ENCODE data around the gene ADRA2C. TPM values are rescaled to one million over a fixed set of nuclear protein-coding genes. Genes with fewer than 3 reads are reported as not detected.
A peak's percentile ranks its signal among the peaks of the same experiment; 100 is the strongest.

Gene ADRA2C
- polyA plus RNA-seq, 1 of the 3 experiments (the other 2 are of a cell fraction), result 0.15 TPM

GRCh38 chr4:3779509-3779908, 13.3 kb downstream of the ADRA2C start:
- H3K27me3 ChIP-seq (ENCODE audit: insufficient read depth), result no peaks in the 10 kb centered on the region
- H3K9me2 ChIP-seq, result no peaks in the 10 kb centered on the region
- DNase-seq, result no peak
- peaks cover 0 to 29% of the 10 kb centered on the region in 2 experiments; a peak in 1 of 4 replicates for H3K4me1 ChIP-seq (ENCODE audit: control insufficient read depth in 1 of 2, insufficient read depth in 2 of 2, low read depth in 1 of 2, low read length in 1 of 2)
- H3K9me3 ChIP-seq, result no peaks in the 10 kb centered on the region
- no peak overlapping the region for H3K27ac ChIP-seq (ENCODE audit: low read depth in 2 of 2, low read length in 1 of 2)
- CTCF ChIA-PET, result interaction anchor here (1.1 to 3.5 kb wide), 4 partner anchors 11 to 102 kb away, joined by 3 to 24 read pairs (median 12); partner anchors contain the start of gene ADRA2C
- no peaks in the 10 kb centered on the region for H3F3A ChIP-seq (replicated peaks; ENCODE audit: insufficient read depth)
- no peak overlapping the region for H3K4me3 ChIP-seq (ENCODE audit: low read depth in 2 of 2, low read length in 1 of 2)
- 40% methylated on average over 1 of the region's 6 CpGs for WGBS (ENCODE audit: low lambda C conversion rate)
- H2AFZ ChIP-seq (ENCODE audit: low read depth), result no peak overlapping the region
- no peaks in the 10 kb centered on the region for H4K20me1 ChIP-seq (ENCODE audit: insufficient read depth)
- TF ChIP-seq PBX3 (IDR thresholded peaks at IDR 0.05) (no peak), TAF1 (IDR thresholded peaks at IDR 0.05; ENCODE audit: borderline replicate concordance, low read depth, low read length) (no peak), MEF2A (IDR thresholded peaks at IDR 0.05; ENCODE audit: borderline replicate concordance, low read depth) (no peak), MXI1 (IDR thresholded peaks at IDR 0.05; ENCODE audit: low read depth, low read length) (no peak), YY1 (IDR thresholded peaks at IDR 0.05; ENCODE audit: low read depth) (no peak), NFIC (IDR thresholded peaks at IDR 0.05; ENCODE audit: borderline replicate concordance) (no peak)
- POLR2A ChIA-PET, result no interaction called here
- no peak overlapping the region for H3K4me2 ChIP-seq
- no peak overlapping the region for H3K9ac ChIP-seq
- H3K36me3 ChIP-seq (replicated peaks in 1 of 2; ENCODE audit: control insufficient read depth in 1 of 2, insufficient read depth in 2 of 2, low read length in 1 of 2), result no peaks in the 10 kb centered on the region
- no peaks in the 10 kb centered on the region for H3K79me2 ChIP-seq (ENCODE audit: insufficient read depth)

GRCh38 chr4:3780347-3781171, 14.4 kb downstream of the ADRA2C start:
- H4K20me1 ChIP-seq (ENCODE audit: insufficient read depth), result no peaks in the 10 kb centered on the region
- no peak overlapping the region for H3K4me2 ChIP-seq
- no peak overlapping the region for H3K4me3 ChIP-seq (ENCODE audit: low read depth in 2 of 2, low read length in 1 of 2)
- no peaks in the 10 kb centered on the region for H3K27me3 ChIP-seq (ENCODE audit: insufficient read depth)
- H3K9ac ChIP-seq, result no peak overlapping the region
- peaks cover 0 to 39% of the 10 kb centered on the region in 2 experiments; a peak in 1 of 4 replicates for H3K4me1 ChIP-seq (ENCODE audit: control insufficient read depth in 1 of 2, insufficient read depth in 2 of 2, low read depth in 1 of 2, low read length in 1 of 2)
- H3K9me2 ChIP-seq, result no peaks in the 10 kb centered on the region
- H3K9me3 ChIP-seq, result no peaks in the 10 kb centered on the region
- TF ChIP-seq CHD2 (IDR thresholded peaks at IDR 0.05; ENCODE audit: low read length, partially characterized antibody) (peak; percentile 70), PBX3 (IDR thresholded peaks at IDR 0.05) (no peak), GATA2 (CRISPR knock-in tag; IDR thresholded peaks at IDR 0.05) (peak; percentile 94), ZBTB33 (IDR thresholded peaks at IDR 0.05; ENCODE audit: borderline replicate concordance, low read depth) (no peak), USF2 (IDR thresholded peaks at IDR 0.05; ENCODE audit: borderline replicate concordance, low read depth, low read length) (no peak), TAF1 (IDR thresholded peaks at IDR 0.05; ENCODE audit: borderline replicate concordance, low read depth, low read length) (no peak), EP300 (IDR thresholded peaks at IDR 0.05; ENCODE audit: borderline replicate concordance in 1 of 2, low read depth in 1 of 2, low read length in 1 of 2) (0 out of 4 replicates have a peak, but pooled peaks of 1 of the 2 experiments have one; percentile 9), RCOR1 (IDR thresholded peaks at IDR 0.05; ENCODE audit: low read length) (peak; percentile 45; the same call in 1 of the 2 replicates), REST (IDR thresholded peaks at IDR 0.05; ENCODE audit: low read depth, low read length) (no peak)
- ChIA-PET POLR2A (no interaction called here), CTCF (interaction anchor here (1.1 to 3.5 kb wide), 4 partner anchors 12 to 101 kb away, joined by 3 to 24 read pairs (median 12); partner anchors contain the start of gene ADRA2C)
- H3K27ac ChIP-seq (ENCODE audit: low read depth in 2 of 2, low read length in 1 of 2), result peak overlapping the region in 1 of 2 experiments; percentile 58; a peak in 2 of 4 replicates
- no peaks in the 10 kb centered on the region for H3K79me2 ChIP-seq (ENCODE audit: insufficient read depth)
- H3F3A ChIP-seq (replicated peaks; ENCODE audit: insufficient read depth), result no peaks in the 10 kb centered on the region
- 64% methylated on average over 13 of the region's 21 CpGs for WGBS (ENCODE audit: low lambda C conversion rate)
- H2AFZ ChIP-seq (ENCODE audit: low read depth), result no peak overlapping the region
- DNase-seq, result peak; percentile 79
- no peaks in the 10 kb centered on the region for H3K36me3 ChIP-seq (replicated peaks in 1 of 2; ENCODE audit: control insufficient read depth in 1 of 2, insufficient read depth in 2 of 2, low read length in 1 of 2)
